Central memory CD8-positive, alpha-beta T cell (primary cell): ENCODE measurements around the gene ZNF335.
"Not testable (repeated sequence)": the region's sequence is repeated elsewhere in the genome, so short reads cannot be mapped to it uniquely, and the experiment has no call there.

Experiments used
- ATAC-seq: fragments of 150-1000 bp; cut with Tn5 transposase; replicated peaks from 2 replicates; pipeline ENCODE4 v1.10.0; 2022; ENCODE audit warnings: mild to moderate bottlenecking, moderate FRiP score, moderate number of reproducible peaks; ENCODE audit not compliant: poor library complexity, severe bottlenecking; ENCODE audit errors: extremely low read depth
- DNase-seq, 2 donors: peaks; one replicate each; pipeline ENCODE4 v3.0.0; 2021; ENCODE audit warnings: low spot score in 2 of 2
- H3K27ac Mint-ChIP-seq: one replicate; pipeline ENCODE4 v1.8.0; 2022; ENCODE audit warnings: low read depth, mild to moderate bottlenecking, moderate library complexity, mixed read lengths
- H3K27me3 Mint-ChIP-seq: one replicate; pipeline ENCODE4 v1.8.0; 2022; ENCODE audit warnings: mixed read lengths
- H3K36me3 Mint-ChIP-seq: one replicate; pipeline ENCODE4 v1.8.0; 2022; ENCODE audit warnings: mild to moderate bottlenecking, moderate library complexity, mixed read lengths; ENCODE audit not compliant: insufficient read depth
- H3K4me1 Mint-ChIP-seq: one replicate; pipeline ENCODE4 v1.8.0; 2022; ENCODE audit warnings: mixed read lengths
- H3K4me3 Mint-ChIP-seq: one replicate; pipeline ENCODE4 v1.8.0; 2022; ENCODE audit warnings: mild to moderate bottlenecking, moderate library complexity, mixed read lengths
- H3K9me3 Mint-ChIP-seq: one replicate; pipeline ENCODE4 v1.8.0; 2022; ENCODE audit warnings: mixed read lengths

Gene ZNF335

DNA sequence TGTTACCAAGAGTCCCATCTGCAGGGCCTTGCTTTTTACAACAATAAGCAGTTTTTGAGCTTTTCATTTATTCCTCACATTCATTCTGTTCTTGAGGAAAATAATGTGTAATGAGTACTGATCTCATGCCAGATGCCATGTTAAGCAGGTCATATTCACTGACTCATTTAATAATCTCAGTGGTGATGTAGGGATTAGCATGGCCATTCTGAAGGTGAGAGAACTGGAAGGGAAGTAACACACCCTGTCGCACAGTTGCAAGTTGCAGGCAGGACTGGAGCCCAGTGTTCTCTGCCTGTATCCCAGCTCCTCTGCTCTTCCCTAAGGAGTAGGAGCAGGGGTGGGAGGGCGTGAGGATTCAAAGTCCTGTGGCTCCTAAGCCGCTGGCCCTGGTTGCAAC lies 31.9 kb downstream of the ZNF335 start:
- H3K9me3 Mint-ChIP-seq: no peaks in the 10 kb centered on the region
- peaks cover 66% of the 10 kb centered on the region for H3K36me3 Mint-ChIP-seq
- DNase-seq: no peak
- no peak overlapping the region for H3K27ac Mint-ChIP-seq
- no peaks in the 10 kb centered on the region for H3K27me3 Mint-ChIP-seq
- no peak for ATAC-seq
- peaks cover 30% of the 10 kb centered on the region for H3K4me1 Mint-ChIP-seq
- no peak overlapping the region for H3K4me3 Mint-ChIP-seq

- H3K27ac Mint-ChIP-seq: peak overlapping the region; percentile 29
- no peak for DNase-seq
- H3K4me3 Mint-ChIP-seq: no peak overlapping the region
- peaks cover 24% of the 10 kb centered on the region for H3K4me1 Mint-ChIP-seq
- H3K36me3 Mint-ChIP-seq: peaks cover 66% of the 10 kb centered on the region
- no peaks in the 10 kb centered on the region for H3K9me3 Mint-ChIP-seq
- ATAC-seq: no peak
- H3K27me3 Mint-ChIP-seq: no peaks in the 10 kb centered on the region
Observed at GRCh38 chr20:45938727-45939438, 33.1 kb downstream of the ZNF335 start.

DNA sequence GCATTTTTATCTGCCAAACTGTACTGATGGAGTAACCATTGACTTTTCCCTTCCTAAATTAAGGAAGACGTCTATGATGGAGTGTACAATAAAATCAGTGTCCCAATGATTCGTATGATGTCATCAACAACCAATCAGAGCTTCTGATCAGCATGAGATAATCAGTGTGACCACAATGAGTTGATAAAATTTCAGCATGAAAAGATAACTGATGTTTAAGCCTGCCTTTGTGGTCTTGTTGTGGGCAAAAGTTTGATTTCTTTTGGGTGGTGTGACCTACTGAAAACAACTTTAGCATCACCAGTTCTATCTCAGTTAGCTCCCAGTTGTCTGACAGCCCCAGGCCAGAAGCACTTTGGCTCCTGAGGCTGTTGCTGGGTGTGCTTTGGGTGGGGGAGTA lies 34.2 kb downstream of the ZNF335 start:
- Mint-ChIP-seq H3K9me3 (no peaks in the 10 kb centered on the region), H3K27me3 (no peaks in the 10 kb centered on the region), H3K36me3 (peaks cover 61% of the 10 kb centered on the region), H3K4me1 (peaks cover 22% of the 10 kb centered on the region), H3K4me3 (peak overlapping the region; percentile 72), H3K27ac (peak overlapping the region; percentile 77)
- no peak for ATAC-seq
- DNase-seq: no peak

GRCh38 chr20:45935416-45936046 lies 36.5 kb downstream of the ZNF335 start:
- DNase-seq (no peak), ATAC-seq (peak; percentile 13)
- H3K4me1 Mint-ChIP-seq: peaks cover 22% of the 10 kb centered on the region

DNA sequence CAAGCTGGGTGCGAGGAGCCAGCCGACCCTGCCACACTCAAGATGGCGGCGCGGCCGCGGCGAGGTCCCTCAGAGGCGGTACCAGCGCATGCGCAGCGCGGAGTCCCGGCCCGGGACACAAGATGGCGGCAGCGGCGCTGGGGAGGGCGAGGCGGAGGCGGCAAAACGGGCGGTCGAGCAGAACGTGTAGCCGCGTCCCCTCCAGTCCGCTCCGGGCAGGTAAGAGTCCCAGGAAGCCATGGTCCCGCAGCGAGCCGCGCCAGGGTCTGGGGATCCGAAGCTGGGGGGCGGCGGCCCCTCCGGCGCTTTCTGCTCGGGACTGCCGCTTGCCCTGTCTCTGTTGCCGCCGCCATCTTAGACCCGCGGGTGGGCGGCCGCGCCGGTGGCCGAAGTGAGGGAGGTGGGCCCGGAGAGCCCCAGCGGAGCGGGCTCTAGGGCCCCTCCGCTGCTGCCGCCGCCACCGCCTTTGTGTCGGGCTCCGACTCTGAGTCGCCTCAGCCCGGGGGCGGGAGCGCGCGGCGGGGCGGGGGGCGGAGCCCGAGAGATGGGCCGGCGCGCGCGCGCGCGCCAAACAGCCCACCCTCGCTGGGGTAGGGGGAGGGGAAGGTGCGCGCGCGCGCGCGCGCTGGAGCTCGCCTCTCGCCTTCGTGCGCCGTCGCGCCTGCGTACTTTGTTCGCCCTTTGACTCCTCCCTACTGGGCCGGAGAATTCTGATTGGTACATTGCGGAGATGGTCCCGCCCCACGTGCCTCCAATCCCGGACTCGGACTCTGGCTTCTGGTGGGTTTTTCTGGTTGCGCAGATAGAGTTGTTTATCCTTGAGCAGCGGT lies 37.2 kb downstream of the ZNF335 start, which contains the start of gene PCIF1:
Gene PCIF1 (plus strand): TSS at position 98 of the 830 bp plus-strand sequence. CDS start 4,317 bp downstream, outside the sequence.
- ATAC-seq (peak; percentile 82), DNase-seq (peak; percentile 99)
- peaks cover 40% of the 10 kb centered on the region for H3K36me3 Mint-ChIP-seq
- peak within 1 kb of the TSS; percentile 96 for H3K27ac Mint-ChIP-seq
- no peaks in the 10 kb centered on the region for H3K9me3 Mint-ChIP-seq
- peak within 1 kb of the TSS; percentile 98 for H3K4me3 Mint-ChIP-seq
- no peaks in the 10 kb centered on the region for H3K27me3 Mint-ChIP-seq
- peaks cover 22% of the 10 kb centered on the region for H3K4me1 Mint-ChIP-seq

More at GRCh38 chr20:45935416-45936046, 36.5 kb downstream of the ZNF335 start:
- Mint-ChIP-seq H3K36me3 (peaks cover 45% of the 10 kb centered on the region), H3K4me3 (peak overlapping the region; percentile 98), H3K27ac (peak overlapping the region; percentile 96), H3K9me3 (no peaks in the 10 kb centered on the region), H3K27me3 (no peaks in the 10 kb centered on the region)

DNA sequence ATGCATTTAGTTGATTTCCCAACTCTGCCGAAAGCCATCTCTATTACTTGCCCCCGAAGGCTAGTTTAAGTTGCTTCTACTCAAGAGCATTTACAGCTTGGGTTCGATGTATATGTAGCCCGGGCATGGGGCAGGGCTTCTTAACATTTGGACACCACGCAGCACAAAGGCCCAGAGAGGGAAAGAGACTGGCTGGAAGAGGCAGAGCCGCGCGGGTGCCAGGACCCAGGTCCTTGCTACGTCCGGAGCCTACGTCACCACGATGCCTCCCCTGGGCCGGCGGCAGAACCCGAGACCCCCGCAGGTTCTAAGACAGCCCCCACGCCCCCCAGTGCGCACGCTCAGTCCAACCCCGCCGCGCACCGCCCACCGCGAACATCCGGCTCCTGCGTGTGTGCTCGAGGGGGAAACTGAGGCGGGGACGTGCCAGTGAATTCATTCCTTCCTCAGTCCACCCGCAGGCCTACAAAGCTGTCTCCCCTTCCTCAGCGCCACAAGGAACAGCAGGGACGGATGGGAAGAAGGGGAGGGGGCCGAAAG lies 37.9 kb downstream of the ZNF335 start:
- Mint-ChIP-seq H3K4me1 (peaks cover 16% of the 10 kb centered on the region), H3K9me3 (no peaks in the 10 kb centered on the region), H3K27ac (peak overlapping the region; percentile 96), H3K27me3 (no peaks in the 10 kb centered on the region), H3K36me3 (peaks cover 39% of the 10 kb centered on the region), H3K4me3 (peak overlapping the region; percentile 98)
- DNase-seq (no peak), ATAC-seq (no peak)

GRCh38 chr20:45933266-45934045 lies 38.5 kb downstream of the ZNF335 start:
- Mint-ChIP-seq H3K4me3 (peak overlapping the region; percentile 98), H3K27ac (peak overlapping the region; percentile 96), H3K36me3 (peaks cover 35% of the 10 kb centered on the region), H3K27me3 (no peaks in the 10 kb centered on the region), H3K4me1 (peaks cover 14% of the 10 kb centered on the region), H3K9me3 (no peaks in the 10 kb centered on the region)
- DNase-seq: peak in 1 of 2 donors; percentile 27
- no peak for ATAC-seq

- H3K9me3 Mint-ChIP-seq, H3K27ac Mint-ChIP-seq, ATAC-seq, H3K27me3 Mint-ChIP-seq, H3K4me1 Mint-ChIP-seq, DNase-seq, H3K4me3 Mint-ChIP-seq: not testable (repeated sequence)
- H3K36me3 Mint-ChIP-seq: peaks cover 25% of the 10 kb centered on the region
Observed at GRCh38 chr20:45931680-45932079, 40.3 kb downstream of the ZNF335 start.

GRCh38 chr20:45927071-45927878 lies 44.7 kb downstream of the ZNF335 start:
- Mint-ChIP-seq H3K27me3 (no peaks in the 10 kb centered on the region), H3K4me3 (no peak overlapping the region), H3K27ac (no peak overlapping the region), H3K36me3 (peaks cover 4% of the 10 kb centered on the region), H3K9me3 (no peaks in the 10 kb centered on the region), H3K4me1 (peaks cover 5% of the 10 kb centered on the region)
- ATAC-seq (no peak), DNase-seq (no peak)

- Mint-ChIP-seq H3K4me1 (peaks cover 5% of the 10 kb centered on the region), H3K27me3 (peaks cover 5% of the 10 kb centered on the region), H3K4me3 (no peak overlapping the region), H3K27ac (no peak overlapping the region), H3K36me3 (peaks cover 4% of the 10 kb centered on the region), H3K9me3 (no peaks in the 10 kb centered on the region)
- DNase-seq (no peak), ATAC-seq (no peak)
Observed at GRCh38 chr20:45926731-45927070, 45.3 kb downstream of the ZNF335 start.

GRCh38 chr20:45925821-45926506 lies 46.0 kb downstream of the ZNF335 start:
- ATAC-seq: no peak
- peak overlapping the region; percentile 57 for H3K27ac Mint-ChIP-seq
- H3K4me3 Mint-ChIP-seq: no peak overlapping the region
- peaks cover 13% of the 10 kb centered on the region for H3K27me3 Mint-ChIP-seq
- H3K9me3 Mint-ChIP-seq: no peaks in the 10 kb centered on the region
- peaks cover 5% of the 10 kb centered on the region for H3K4me1 Mint-ChIP-seq
- H3K36me3 Mint-ChIP-seq: peaks cover 4% of the 10 kb centered on the region
- DNase-seq: no peak
